ENCODE data around the gene COA3.

Gene COA3

DNA sequence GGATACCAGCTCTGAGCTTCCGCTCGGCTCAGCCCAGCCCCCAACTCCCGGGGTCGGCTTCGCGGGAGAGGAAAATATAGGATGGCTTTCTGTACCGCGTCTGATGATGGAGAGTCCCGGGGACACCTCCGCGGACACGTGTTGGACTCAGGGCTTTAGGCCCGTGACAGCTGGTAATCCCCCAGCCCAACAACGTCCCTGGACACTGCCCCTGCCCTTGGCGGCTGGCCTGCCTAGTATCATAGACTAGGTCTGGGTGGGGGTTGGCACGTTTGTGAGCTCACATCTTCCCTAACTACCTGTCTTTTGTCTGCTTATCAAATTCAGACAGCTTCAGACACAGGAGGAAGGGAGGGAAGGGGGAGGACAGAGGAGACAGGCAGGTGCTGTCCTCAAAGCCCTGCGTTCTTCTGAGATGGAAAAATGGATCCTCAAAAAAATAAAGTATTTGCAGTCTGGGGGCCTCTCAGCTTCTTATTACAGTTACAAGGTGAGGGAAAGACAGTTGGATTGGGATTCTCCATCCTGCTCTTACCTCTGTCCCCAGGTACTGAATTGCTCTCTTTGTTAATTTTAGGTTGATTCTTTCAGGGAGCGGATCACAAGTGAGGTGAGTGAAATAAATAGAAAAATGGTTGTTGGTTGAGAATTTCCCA, 35.4 kb upstream of the COA3 start:
- no peak for DNase-seq (ENCODE audit: extremely low read depth, insufficient read length)
- peak overlapping the region; percentile 99 for H3K4me3 ChIP-seq (replicated peaks; ENCODE audit: low read depth, low read length)
- no peaks in the 10 kb centered on the region for H3K27me3 ChIP-seq (replicated peaks; ENCODE audit: control insufficient read depth, insufficient read depth, low read length)
- TF ChIP-seq, protein P1, sequence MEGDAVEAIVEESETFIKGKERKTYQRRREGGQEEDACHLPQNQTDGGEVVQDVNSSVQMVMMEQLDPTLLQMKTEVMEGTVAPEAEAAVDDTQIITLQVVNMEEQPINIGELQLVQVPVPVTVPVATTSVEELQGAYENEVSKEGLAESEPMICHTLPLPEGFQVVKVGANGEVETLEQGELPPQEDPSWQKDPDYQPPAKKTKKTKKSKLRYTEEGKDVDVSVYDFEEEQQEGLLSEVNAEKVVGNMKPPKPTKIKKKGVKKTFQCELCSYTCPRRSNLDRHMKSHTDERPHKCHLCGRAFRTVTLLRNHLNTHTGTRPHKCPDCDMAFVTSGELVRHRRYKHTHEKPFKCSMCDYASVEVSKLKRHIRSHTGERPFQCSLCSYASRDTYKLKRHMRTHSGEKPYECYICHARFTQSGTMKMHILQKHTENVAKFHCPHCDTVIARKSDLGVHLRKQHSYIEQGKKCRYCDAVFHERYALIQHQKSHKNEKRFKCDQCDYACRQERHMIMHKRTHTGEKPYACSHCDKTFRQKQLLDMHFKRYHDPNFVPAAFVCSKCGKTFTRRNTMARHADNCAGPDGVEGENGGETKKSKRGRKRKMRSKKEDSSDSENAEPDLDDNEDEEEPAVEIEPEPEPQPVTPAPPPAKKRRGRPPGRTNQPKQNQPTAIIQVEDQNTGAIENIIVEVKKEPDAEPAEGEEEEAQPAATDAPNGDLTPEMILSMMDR (IDR thresholded peaks at IDR 0.05; ENCODE audit: insufficient read depth, low read length, poor library complexity, severe bottlenecking), result no peak
- H3K36me3 ChIP-seq (ENCODE audit: control insufficient read depth, insufficient read depth, low read length), result peaks cover 22% of the 10 kb centered on the region

DNA sequence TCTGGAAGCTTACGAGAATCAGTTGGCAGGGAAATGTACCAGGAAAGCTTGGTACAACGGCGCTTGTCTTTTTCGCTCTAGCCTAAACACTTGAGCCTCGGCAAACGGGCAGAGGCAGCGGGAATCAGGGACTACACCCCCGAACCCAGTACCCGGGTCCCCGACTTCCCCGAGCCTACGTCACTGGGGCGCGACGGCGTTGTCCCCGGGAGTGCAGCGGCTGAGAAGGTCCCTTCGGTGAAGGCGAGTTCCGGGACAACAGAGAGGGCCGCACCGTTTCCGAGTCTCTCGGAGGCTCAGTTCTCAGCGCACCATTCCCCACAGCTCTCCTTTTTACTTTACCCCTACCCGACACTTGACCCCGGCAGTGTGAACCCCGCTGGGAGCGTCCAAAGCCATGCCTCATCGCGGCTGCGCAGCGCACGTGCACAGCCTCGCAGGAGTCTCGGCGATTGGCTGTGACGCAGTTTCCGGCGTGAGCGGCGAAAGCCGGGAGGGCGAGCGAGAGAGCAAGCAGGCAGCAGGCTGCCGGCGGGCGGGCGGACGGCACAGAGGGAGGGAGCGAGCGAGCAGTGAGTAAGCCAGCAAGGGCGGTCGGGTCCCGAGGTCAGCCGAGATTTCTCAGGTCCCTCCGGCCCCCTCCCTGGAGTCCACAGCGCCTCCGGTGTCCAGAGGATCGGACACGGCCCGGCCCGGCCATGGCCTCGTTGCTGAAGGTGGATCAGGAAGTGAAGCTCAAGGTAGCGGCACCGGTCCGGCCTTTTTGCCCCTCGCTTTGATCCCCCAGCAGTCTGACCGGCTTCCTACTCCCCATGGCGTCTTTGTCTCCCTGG, 34.6 kb upstream of the COA3 start, which contains the start of gene PSME3:
TSS of gene PSME3 (plus strand) at position 464 of the 833 bp plus-strand sequence. CDS start at position 699, 235 bp downstream.
- Histone ChIP-seq H3K36me3 (ENCODE audit: control insufficient read depth, insufficient read depth, low read length) (peaks cover 16% of the 10 kb centered on the region), H3K27me3 (replicated peaks; ENCODE audit: control insufficient read depth, insufficient read depth, low read length) (no peaks in the 10 kb centered on the region), H3K4me3 (replicated peaks; ENCODE audit: low read depth, low read length) (peak within 1 kb of the TSS; percentile 99)
- TF ChIP-seq, protein P1 (IDR thresholded peaks at IDR 0.05; ENCODE audit: insufficient read depth, low read length, poor library complexity, severe bottlenecking), result no peak
- DNase-seq (ENCODE audit: extremely low read depth, insufficient read length), result peak; percentile 93

DNA sequence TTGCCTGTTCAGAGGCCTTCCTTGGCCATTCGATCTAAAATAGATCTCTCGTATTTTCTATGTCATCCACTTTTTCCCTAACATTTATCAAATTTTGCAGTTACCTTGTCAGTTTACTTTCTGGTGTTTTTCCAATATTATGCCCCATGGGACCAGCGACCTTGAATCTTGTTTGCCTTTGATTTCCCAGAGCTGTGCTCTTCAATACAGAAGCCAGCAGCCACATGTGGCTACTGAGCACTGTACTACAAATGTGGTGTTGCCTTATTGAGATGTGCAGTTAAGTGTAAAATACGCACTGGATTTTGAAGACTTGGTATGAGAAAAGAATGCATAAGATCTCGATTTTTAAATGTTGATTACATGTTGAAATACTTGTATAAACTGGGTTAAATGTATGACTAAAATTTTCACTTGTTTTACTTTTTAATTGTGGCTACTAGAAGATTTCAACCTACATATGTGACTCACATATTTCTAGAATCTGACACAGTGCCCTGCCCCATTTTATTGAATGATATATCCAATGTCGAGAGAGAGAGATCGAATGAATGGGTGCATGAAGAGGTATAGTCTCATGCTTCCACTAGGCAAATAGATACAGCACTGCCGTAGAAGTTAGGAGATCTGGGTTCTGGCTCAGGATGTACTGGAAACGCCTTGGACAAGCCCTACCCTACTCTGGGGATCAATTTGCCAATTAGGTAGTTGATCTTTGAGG, 33.9 kb upstream of the COA3 start:
- H3K36me3 ChIP-seq (ENCODE audit: control insufficient read depth, insufficient read depth, low read length), result peaks cover 10% of the 10 kb centered on the region
- no peaks in the 10 kb centered on the region for H3K27me3 ChIP-seq (replicated peaks; ENCODE audit: control insufficient read depth, insufficient read depth, low read length)
- DNase-seq (ENCODE audit: extremely low read depth, insufficient read length), result no peak
- TF ChIP-seq, protein P1 (IDR thresholded peaks at IDR 0.05; ENCODE audit: insufficient read depth, low read length, poor library complexity, severe bottlenecking), result no peak
- peak overlapping the region; percentile 99 for H3K4me3 ChIP-seq (replicated peaks; ENCODE audit: low read depth, low read length)

DNA sequence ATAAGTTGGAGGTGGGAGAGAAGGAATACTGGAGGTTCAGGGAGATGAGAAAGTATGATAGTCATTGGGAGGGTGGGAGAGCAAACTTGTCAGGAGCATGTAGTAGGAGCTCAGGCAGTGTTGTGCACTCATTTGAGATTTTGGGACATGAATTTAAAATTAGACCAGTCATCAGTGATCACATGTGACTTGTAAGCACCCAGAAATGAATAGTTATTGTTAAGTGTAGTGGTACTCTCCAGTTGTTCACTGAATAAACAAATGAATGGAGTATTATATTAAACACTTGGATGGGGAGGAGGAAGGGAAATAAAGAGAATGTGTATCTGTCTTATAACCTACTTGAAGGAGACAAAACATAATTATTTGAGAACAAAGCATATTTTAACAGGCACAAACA, 32.5 kb upstream of the COA3 start:
- Histone ChIP-seq H3K27me3 (replicated peaks; ENCODE audit: control insufficient read depth, insufficient read depth, low read length) (no peaks in the 10 kb centered on the region), H3K36me3 (ENCODE audit: control insufficient read depth, insufficient read depth, low read length) (peaks cover 6% of the 10 kb centered on the region), H3K4me3 (replicated peaks; ENCODE audit: low read depth, low read length) (no peak overlapping the region)
- TF ChIP-seq, protein P1 (IDR thresholded peaks at IDR 0.05; ENCODE audit: insufficient read depth, low read length, poor library complexity, severe bottlenecking), result no peak
- DNase-seq (ENCODE audit: extremely low read depth, insufficient read length), result no peak

DNA sequence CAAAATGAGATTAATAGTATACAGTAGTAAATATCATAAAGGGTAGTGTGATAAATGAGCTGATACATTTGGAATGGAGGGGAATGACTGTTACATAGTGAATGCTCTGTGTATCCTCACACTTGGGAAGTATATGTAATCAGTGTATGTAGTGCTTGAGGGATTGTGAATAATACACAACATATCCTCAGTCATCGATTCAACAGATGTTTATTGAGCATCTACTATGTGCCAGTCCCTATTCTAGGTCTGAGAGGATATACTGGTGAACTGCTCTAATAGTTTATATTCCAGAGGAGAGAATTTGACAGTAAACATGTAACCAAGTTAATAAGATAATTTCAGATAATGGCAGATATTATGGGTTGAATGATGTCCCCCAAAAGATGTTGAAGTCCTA, 29.0 kb upstream of the COA3 start:
- no peak for DNase-seq (ENCODE audit: extremely low read depth, insufficient read length)
- TF ChIP-seq, protein P1 (IDR thresholded peaks at IDR 0.05; ENCODE audit: insufficient read depth, low read length, poor library complexity, severe bottlenecking), result no peak
- Histone ChIP-seq H3K4me3 (replicated peaks; ENCODE audit: low read depth, low read length) (no peak overlapping the region), H3K36me3 (ENCODE audit: control insufficient read depth, insufficient read depth, low read length) (no peaks in the 10 kb centered on the region), H3K27me3 (replicated peaks; ENCODE audit: control insufficient read depth, insufficient read depth, low read length) (no peaks in the 10 kb centered on the region)

All from GM06990 (cell line).